Smooth muscle cell (in vitro differentiated cells): Measurements from ENCODE around the gene CTLA4. TPM values are rescaled to one million over a fixed set of nuclear protein-coding genes. Genes with fewer than 3 reads are reported as not detected.

Experiments used
- DNase-seq: peaks from one replicate; lab custom pipeline; 2025; ENCODE audit not compliant: unreplicated experiment; lab: John Stamatoyannopoulos, UW
- H2AFZ ChIP-seq: fragments of 200-600 bp; sonication (generic); 2 replicates; pipeline ENCODE4 v1.6.0; 2016; ENCODE audit warnings: antibody characterized with exemption, low read depth, mild to moderate bottlenecking
- H3F3A ChIP-seq: fragments of 200-600 bp; sonication (generic); 2 replicates; pipeline ENCODE4 v1.6.0; 2017; ENCODE audit warnings: antibody characterized with exemption, low read depth
- H3K27ac ChIP-seq: fragments of 200-600 bp; sonication (generic); 2 replicates; pipeline ENCODE4 v1.5.1; 2016; ENCODE audit warnings: low read depth, mild to moderate bottlenecking
- H3K27me3 ChIP-seq: fragments of 200-600 bp; sonication (generic); 2 replicates; pipeline ENCODE4 v1.6.1; 2016; ENCODE audit warnings: low read depth, mild to moderate bottlenecking
- H3K36me3 ChIP-seq: fragments of 200-600 bp; sonication (generic); 2 replicates; pipeline ENCODE4 v1.5.1; 2016; ENCODE audit warnings: low read depth
- H3K4me1 ChIP-seq: fragments of 200-600 bp; sonication (generic); 2 replicates; pipeline ENCODE4 v1.5.1; 2016; ENCODE audit warnings: low read depth
- H3K4me2 ChIP-seq: fragments of 200-600 bp; sonication (generic); 2 replicates; pipeline ENCODE4 v1.6.0; 2016; ENCODE audit warnings: mild to moderate bottlenecking
- H3K4me3 ChIP-seq: fragments of 200-600 bp; sonication (generic); 2 replicates; pipeline ENCODE4 v1.5.1; 2016; ENCODE audit warnings: mild to moderate bottlenecking
- H3K79me2 ChIP-seq: fragments of 200-600 bp; sonication (generic); 2 replicates; pipeline ENCODE4 v1.6.0; 2016; ENCODE audit warnings: low read depth, mild to moderate bottlenecking
- H3K9ac ChIP-seq: fragments of 200-600 bp; sonication (generic); 2 replicates; pipeline ENCODE4 v1.6.0; 2016; ENCODE audit warnings: low read depth
- H3K9me3 ChIP-seq: fragments of 200-600 bp; sonication (generic); replicated peaks from 2 replicates; pipeline ENCODE4 v1.5.1; 2016; ENCODE audit warnings: low read depth
- H4K20me1 ChIP-seq: fragments of 200-600 bp; sonication (generic); 2 replicates; pipeline ENCODE4 v1.6.0; 2016; ENCODE audit warnings: low read depth
- WGBS: methylation state at CpG from one replicate; pipeline ENCODE4 v1.1.7; 2016; ENCODE audit warnings: low lambda C conversion rate; 5-methylcytosine and 5-hydroxymethylcytosine counted together
- polyA plus RNA-seq: library from polyadenylated mRNA; unstranded; fragments of >200 nt; fragmentation: Nextera tagmentation; extraction: Ambion mirVana; gene quantifications from 2 replicates; pipeline ENCODE4 v1.2.1, GENCODE V29; 2016
- total RNA-seq: library from RNA; depleted of rRNA; stranded (reverse); fragments of >200 nt; gene quantifications from 2 replicates; pipeline ENCODE4 v1.2.3, GENCODE V29; 2014
- TF ChIP-seq, protein P1 (sequence below): fragments of 200-600 bp; sonication (generic); IDR thresholded peaks from 2 replicates; pipeline ENCODE4 v1.5.1; 2017; ENCODE audit warnings: borderline replicate concordance, mild to moderate bottlenecking, antibody characterized with exemption; ENCODE audit not compliant: insufficient read depth, poor library complexity, severe bottlenecking

The CTLA4 gene
- total and polyA plus RNA-seq, 2 experiments from 2014 or later, result not detected

DNA sequence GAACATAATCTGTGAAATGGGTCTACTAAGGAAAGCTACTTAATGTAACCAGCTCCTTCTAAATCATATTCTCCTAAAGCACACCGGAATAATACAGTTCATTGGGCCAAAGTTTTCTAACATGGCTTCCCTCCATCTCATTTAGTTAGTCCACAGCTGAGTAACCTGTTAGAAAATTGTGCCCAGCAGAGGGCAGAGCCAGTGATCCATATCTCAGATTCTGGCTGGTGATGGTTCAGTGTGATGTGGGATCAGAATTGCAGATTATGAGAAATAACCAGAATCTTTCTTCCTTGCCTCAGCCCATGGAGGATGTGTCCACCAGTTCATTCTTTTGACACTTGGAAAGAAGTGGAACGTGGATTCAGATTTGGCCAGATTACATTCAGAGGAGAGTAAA lies 9.4 kb upstream of the CTLA4 start:
- H3K27me3 ChIP-seq, result peaks cover 4% of the 10 kb centered on the region
- TF ChIP-seq, protein P1, sequence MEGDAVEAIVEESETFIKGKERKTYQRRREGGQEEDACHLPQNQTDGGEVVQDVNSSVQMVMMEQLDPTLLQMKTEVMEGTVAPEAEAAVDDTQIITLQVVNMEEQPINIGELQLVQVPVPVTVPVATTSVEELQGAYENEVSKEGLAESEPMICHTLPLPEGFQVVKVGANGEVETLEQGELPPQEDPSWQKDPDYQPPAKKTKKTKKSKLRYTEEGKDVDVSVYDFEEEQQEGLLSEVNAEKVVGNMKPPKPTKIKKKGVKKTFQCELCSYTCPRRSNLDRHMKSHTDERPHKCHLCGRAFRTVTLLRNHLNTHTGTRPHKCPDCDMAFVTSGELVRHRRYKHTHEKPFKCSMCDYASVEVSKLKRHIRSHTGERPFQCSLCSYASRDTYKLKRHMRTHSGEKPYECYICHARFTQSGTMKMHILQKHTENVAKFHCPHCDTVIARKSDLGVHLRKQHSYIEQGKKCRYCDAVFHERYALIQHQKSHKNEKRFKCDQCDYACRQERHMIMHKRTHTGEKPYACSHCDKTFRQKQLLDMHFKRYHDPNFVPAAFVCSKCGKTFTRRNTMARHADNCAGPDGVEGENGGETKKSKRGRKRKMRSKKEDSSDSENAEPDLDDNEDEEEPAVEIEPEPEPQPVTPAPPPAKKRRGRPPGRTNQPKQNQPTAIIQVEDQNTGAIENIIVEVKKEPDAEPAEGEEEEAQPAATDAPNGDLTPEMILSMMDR, result no peak

DNA sequence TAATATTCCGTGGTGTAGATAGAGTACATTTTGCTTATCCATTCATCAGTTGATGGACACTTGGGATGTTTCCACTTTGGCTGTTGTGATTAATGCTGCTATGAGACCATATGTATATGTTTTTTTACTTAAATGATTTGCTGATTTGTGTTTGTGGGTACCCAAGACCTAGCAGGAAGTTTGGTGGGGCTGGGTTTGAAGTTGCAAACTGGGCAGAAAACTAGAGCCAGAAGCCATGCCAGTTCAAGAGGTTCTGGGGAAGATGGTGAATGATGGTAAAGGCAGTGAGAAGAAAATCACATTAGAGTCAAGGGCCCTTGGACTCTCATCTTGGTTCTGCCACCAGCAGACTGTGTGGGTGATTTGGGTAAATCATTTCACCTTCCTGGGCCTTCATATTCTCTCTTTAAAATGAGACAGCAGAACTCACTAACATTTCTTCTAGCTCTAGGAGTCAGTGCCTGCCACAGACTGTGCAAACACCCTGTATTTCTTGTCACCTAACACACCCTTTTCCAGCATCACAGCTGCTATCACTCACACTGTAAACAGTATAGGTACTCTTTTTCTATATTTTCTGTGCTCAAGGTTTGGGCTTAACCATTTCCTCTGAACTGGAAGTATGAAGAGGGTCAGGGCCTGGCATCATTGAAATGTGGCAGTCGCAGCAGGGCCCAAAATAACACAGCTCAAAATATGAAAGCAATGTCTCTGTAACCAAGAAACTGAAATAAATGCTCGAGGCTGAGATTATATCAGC lies 8.4 kb upstream of the CTLA4 start:
- H3K36me3 ChIP-seq, result no peaks in the 10 kb centered on the region
- H3K9ac ChIP-seq, result no peak overlapping the region
- no peaks in the 10 kb centered on the region for H3K4me1 ChIP-seq
- H3K79me2 ChIP-seq, result no peaks in the 10 kb centered on the region
- no peaks in the 10 kb centered on the region for H4K20me1 ChIP-seq
- H3K27ac ChIP-seq, result no peak overlapping the region
- H2AFZ ChIP-seq, result no peak overlapping the region
- H3K27me3 ChIP-seq, result peaks cover 4% of the 10 kb centered on the region
- H3K9me3 ChIP-seq, result no peaks in the 10 kb centered on the region
- H3K4me2 ChIP-seq, result no peak overlapping the region
- DNase-seq, result no peak
- H3K4me3 ChIP-seq, result no peak overlapping the region
- WGBS, result 86% methylated on average over 3 of the region's 3 CpGs
- TF ChIP-seq, protein P1, result no peak
- no peaks in the 10 kb centered on the region for H3F3A ChIP-seq

More for the DNA sequence above, 9.4 kb upstream of the CTLA4 start:
- 93% methylated on average over 2 of the region's 2 CpGs for whole genome bisulfite sequencing
- Histone ChIP-seq H3K9ac (no peak overlapping the region), H3K79me2 (no peaks in the 10 kb centered on the region), H3K4me3 (no peak overlapping the region), H3K4me1 (no peaks in the 10 kb centered on the region), H3K27ac (no peak overlapping the region), H3F3A (no peaks in the 10 kb centered on the region), H3K9me3 (no peaks in the 10 kb centered on the region), H4K20me1 (no peaks in the 10 kb centered on the region), H3K36me3 (no peaks in the 10 kb centered on the region), H2AFZ (no peak overlapping the region), H3K4me2 (no peak overlapping the region)
- no peak for DNase-seq

DNA sequence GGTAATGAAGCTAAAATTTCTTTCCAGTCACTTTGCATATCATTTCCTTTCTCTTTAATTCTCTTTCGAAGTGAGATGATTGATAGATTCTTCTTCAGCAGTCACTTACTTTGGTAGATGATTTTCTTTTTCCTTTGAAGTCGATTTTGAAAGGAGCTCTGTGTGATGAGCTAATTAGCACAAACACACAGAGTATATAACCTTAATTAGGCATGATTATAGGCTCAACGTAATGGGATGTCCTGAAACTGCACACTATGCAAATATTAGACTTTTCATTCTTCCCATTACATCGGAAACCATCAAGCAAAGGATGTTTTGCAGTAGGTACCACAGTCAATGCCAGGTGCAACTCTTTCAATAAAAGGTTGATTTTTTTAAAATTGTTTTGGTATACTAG lies 6.4 kb upstream of the CTLA4 start:
- Histone ChIP-seq H2AFZ (no peak overlapping the region), H3K27me3 (peaks cover 4% of the 10 kb centered on the region), H3K4me1 (no peaks in the 10 kb centered on the region), H3K4me2 (no peak overlapping the region), H3F3A (no peaks in the 10 kb centered on the region), H3K27ac (no peak overlapping the region), H3K9me3 (no peaks in the 10 kb centered on the region), H3K36me3 (no peaks in the 10 kb centered on the region), H3K4me3 (no peak overlapping the region), H3K9ac (no peak overlapping the region), H4K20me1 (no peaks in the 10 kb centered on the region), H3K79me2 (no peaks in the 10 kb centered on the region)
- WGBS, result 81% methylated on average over 4 of the region's 4 CpGs
- DNase-seq, result no peak
- TF ChIP-seq, protein P1, result no peak

DNA sequence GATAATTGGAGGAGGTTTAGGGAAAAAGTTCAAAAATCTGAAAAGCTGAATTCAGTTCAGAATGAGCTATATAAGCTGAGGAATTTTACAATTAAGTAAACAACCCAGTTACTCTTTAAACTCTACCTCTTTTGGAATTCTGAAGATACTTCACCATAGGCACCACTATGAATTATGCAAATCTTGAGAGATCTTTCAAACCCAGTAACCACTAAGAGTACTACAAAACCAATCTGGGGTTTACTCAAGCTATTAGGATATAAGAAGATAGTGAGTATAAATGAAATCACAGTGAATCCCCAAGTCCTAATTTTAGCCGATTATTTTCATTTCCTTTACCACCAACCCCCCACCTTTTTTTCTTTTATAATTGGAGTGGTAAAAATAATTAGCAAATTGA lies 6.0 kb upstream of the CTLA4 start:
- H3K4me3 ChIP-seq, result no peak overlapping the region
- no peaks in the 10 kb centered on the region for H3K79me2 ChIP-seq
- H3F3A ChIP-seq, result no peaks in the 10 kb centered on the region
- no peak for DNase-seq
- no peaks in the 10 kb centered on the region for H3K9me3 ChIP-seq
- WGBS, result 88% methylated on average over 1 of the region's 1 CpG
- TF ChIP-seq, protein P1, result no peak
- H3K4me1 ChIP-seq, result no peaks in the 10 kb centered on the region
- no peak overlapping the region for H2AFZ ChIP-seq
- peaks cover 4% of the 10 kb centered on the region for H3K27me3 ChIP-seq
- H3K27ac ChIP-seq, result no peak overlapping the region
- no peaks in the 10 kb centered on the region for H3K36me3 ChIP-seq
- no peak overlapping the region for H3K9ac ChIP-seq
- H4K20me1 ChIP-seq, result no peaks in the 10 kb centered on the region
- no peak overlapping the region for H3K4me2 ChIP-seq
